NCI-H524 treated with DMSO at 0.1 percent for 48 hours (cell line): ENCODE measurements around the gene DNASE1L2.
"Not testable (repeated sequence)": the region's sequence is repeated elsewhere in the genome, so short reads cannot be mapped to it uniquely, and the experiment has no call there.

ENCODE experiments used
- DNase-seq: peaks from one replicate; lab custom pipeline; 2025; lab: John Stamatoyannopoulos, UW

DNASE1L2 gene, protein sequence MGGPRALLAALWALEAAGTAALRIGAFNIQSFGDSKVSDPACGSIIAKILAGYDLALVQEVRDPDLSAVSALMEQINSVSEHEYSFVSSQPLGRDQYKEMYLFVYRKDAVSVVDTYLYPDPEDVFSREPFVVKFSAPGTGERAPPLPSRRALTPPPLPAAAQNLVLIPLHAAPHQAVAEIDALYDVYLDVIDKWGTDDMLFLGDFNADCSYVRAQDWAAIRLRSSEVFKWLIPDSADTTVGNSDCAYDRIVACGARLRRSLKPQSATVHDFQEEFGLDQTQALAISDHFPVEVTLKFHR

DNA sequence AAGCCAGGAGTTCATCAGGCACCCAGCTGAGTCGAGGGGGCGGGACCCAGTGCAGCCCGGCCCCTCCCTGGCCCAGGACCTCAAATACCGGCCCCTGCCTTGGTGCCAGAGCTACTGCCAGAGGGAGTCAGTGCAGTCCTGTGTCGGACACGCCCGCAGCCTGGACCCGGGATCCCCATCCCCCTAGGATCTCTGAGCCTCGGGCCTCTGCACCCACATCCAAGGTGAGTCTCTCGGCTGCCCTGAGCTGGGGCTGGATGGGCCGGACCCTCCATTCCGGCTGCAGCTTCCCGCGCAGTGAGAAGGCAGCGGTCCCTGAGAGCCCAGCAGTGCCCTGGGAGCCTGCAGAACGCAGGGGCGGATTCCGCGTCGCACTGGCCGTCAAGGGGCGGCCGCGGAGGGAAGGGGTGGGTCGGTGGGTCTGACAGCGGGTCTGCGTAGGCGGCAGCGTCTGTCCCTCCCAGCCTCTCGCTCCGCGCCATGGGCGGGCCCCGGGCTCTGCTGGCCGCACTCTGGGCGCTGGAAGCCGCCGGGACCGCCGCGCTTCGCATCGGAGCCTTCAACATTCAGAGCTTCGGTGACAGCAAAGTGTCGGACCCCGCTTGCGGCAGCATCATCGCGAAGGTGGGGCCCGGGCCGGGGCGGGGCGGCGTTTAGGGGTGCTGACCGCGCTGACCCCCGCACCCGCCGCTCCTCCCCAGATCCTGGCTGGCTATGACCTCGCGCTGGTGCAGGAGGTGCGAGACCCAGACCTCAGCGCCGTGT is at the start of gene DNASE1L2:
Gene DNASE1L2, plus strand, starts transcription at position 108 of the 765 bp plus-strand sequence. Its CDS starts 373 bp downstream, at position 481.
- no peak for DNase-seq

DNA sequence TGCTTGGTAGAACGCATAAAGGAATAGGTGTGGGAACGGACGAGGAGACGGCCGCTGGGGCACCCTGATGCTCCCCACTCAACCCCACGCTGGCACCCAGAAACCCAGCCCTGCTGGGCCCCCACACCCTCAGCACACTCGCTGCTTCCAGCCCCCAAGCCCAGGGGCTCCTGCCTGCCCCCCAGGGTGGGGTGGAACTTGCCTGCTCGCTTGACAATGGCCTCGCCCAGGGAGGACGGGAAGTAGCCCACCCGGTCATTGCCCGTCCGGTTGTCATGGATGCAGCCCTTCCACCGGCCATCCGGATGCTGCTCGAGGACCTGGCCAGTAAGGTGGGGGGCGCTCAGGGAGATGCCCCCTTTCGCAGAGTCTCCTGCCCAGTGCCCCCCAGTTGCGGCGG is 49.7 kb upstream of the DNASE1L2 start:
- no peak for DNase-seq

DNA sequence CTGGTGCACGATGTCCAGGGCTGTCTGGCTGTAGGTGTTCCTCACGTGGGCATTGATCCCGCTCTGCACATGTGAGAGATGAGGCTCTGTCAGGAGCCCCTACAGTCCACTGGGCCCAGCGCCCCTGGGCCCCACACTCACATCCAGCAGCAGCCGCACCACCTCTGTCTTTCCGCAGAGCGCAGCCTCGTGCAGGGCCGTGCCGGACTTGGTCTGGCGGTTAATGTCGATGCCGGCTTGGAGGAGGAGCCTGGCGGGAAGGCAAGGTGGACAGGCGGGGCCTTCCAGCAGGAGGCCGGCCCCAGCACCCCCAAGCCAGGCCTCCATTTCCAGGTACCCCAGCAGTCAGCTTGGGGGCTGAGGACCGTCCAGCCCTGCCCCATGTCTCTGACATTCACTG is 49.0 kb upstream of the DNASE1L2 start:
- DNase-seq, result no peak

DNA sequence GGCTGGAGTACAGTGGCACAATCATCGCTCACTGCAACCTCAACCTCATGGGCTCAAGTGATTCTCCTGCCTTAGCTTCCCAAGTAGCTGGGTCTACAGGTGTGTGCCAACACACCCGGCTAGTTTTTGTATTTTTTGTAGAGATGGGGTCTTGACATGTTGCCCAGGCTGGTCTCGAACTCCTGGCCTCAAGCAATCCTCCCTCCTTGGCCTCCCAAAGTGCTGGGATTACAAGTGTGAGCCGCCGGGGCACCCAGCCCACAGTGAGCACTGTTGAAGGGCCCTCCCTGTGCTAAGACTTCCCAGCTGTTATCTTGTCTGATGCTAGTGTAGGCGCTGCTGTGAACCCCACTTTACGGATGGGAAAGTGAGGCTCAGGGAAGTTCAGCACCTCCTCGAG is 47.8 kb upstream of the DNASE1L2 start:
- no peak for DNase-seq

DNA sequence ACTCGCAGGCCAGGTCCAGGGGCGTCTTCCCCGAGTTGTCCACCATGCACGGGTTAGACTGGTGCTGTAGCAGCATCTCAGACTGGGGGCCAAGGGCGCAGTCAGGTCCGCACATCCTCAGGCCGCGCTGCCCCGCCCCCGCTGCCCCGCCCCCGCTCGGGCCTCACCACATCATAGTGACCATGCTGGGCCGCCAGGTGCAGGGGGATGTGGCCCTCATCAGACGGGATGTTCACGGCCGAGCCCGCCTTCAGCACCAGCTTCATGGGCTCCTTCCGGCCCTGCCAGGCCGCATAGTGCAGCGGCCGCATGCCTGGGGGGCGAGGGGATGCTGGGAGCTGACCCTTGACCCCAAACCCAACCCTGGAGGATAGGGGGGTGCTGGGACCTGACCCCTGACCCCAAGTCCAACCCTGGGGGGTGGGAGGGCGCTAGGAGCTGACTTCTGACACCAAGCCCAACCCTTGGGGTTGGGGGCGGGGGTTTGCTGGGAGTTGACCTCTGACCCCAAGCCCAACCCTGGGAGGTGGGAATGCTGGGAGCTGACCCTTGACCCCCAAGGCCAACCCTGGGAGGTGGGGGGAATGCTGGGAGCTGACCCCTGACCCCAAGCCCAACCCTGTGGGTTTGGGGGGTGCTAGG is 46.9 kb upstream of the DNASE1L2 start:
- DNase-seq, result no peak

DNA sequence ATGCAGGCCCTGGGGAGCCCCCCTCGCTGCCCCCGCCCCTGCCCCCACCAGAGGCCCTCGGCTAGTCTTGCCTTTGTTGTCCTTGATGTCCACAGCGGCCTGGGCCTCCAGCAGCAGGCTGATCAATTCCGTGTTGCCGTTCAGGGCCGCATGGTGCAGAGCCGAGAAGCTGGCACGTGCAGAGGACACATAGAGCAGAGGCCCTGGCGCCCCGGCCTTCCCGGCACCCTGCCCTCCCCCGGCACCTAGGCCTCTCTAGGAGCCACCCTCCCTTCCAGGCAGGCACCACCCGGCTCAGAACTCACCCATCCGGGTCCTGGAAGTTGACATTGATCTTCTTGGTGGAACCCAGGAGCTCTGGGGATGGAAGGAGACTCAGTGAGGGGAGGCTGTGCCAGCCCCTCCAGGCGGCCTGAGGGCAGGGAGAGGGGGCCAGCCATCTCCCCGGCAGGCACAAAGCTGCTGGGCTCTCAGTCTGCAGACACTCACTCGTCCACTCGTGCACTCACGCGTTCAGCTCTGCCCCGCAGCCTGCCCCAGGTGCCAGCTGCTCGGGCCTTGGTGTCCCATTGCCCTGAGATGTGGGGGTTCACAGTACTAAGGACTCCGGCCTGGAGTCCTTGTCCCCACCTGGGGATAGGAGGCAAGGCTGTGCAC is 46.1 kb upstream of the DNASE1L2 start:
- no peak for DNase-seq

DNA sequence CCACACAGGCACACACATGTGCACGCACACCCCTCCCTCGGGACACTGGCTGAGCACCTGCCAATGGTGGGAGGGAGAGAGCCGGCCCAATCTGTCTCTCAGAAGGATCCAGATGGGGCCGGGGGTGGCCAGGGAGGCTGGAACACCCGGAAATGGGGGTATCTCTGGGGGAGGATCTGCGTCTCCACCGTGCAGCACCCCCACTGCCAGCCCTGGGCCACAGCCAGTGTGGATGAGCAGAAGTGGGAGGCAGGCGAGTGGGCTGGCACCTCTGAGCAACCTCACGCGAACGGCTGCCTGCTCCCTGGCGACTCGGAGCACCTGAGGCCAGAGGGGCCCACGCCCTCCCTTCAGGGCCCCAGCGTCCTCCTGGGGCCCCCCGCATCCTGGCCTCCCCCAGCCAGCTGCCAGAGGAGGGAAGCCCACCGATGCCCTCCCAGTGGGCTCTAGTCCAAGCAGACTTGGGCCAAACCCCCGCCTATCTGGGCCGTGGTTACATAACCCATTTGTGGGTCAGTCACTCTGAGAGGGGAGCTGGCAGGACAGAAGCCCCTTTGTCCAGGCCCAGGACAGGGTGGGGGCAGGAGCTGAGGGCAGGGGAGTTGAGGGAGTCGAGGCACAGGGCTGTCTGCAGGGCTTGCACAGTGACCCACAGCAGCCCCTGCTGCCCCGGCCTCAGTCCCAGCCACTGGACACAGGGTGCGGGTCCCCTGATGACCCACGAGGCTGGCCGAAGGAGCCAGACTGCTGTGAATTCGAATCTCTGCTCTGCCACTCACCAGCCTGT is 45.4 kb upstream of the DNASE1L2 start:
- no peak for DNase-seq

DNA sequence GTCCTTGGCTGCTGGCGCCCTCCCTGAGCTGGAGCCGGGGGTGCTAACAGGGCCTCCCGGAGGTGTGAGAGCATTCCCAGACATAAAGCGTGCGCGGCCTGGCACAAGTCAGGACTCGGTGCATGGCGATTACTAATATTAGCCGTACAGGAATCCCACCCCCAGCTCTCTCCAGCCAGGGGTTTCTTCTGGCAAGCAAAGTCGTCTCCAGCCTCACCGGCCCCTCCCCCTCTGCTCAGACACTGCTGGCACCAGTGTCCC is 44.9 kb upstream of the DNASE1L2 start:
- no peak for DNase-seq

DNA sequence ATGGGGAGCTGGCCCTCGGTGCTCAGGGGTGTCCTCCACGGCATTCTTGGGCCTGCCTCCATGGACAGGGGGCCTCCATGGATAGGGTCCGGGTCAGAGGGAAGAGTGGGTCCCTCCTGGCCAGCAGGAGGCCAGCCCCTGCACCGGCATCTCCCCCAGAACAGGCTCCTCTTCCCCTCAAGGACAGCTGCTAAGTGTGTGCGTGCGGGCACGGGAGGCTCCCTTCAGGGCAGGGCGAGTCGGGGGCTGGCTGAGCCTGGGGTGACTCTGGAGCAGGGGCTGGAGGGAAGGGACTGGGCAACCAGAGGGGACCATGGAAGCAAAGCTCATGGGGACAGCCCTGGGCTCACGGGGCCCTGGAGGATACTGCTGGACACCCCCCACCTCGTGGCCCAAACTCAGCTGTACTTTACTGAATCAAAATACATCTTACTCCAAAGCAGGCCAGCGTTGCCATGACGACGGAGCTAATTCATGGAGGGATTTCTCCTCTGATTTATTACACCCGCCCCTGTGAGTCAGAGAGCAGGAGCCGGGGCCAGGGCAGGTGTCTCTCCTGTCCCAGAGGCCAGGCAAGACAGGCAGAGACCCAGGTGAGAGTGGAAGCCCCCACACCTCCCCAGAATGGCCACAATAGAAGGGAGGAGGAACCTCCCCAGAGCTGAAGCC is 41.9 kb upstream of the DNASE1L2 start:
- no peak for DNase-seq

DNA sequence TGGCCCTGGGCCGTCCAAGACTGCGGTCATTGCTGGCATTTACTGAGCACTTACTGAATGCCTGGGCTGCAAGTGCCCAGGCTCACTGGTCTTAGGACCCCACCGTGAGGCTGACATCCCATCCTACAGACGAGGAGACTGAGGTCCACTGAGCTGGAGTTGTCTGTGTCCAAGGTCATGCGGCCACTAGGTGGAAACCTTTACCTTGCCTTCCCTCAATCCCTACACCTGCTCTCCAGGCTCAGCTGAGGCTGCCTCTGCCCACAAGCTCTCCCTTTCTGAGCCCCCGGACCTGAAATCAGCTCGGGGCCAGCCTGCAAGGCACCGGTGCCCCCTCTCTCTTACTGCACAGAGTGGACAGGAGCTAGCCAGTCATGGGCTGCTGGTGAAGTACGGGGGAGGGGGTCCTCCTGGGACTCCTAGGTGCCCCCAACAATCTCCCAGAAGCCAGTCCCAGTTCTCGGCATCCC is 41.4 kb upstream of the DNASE1L2 start:
- no peak for DNase-seq

DNA sequence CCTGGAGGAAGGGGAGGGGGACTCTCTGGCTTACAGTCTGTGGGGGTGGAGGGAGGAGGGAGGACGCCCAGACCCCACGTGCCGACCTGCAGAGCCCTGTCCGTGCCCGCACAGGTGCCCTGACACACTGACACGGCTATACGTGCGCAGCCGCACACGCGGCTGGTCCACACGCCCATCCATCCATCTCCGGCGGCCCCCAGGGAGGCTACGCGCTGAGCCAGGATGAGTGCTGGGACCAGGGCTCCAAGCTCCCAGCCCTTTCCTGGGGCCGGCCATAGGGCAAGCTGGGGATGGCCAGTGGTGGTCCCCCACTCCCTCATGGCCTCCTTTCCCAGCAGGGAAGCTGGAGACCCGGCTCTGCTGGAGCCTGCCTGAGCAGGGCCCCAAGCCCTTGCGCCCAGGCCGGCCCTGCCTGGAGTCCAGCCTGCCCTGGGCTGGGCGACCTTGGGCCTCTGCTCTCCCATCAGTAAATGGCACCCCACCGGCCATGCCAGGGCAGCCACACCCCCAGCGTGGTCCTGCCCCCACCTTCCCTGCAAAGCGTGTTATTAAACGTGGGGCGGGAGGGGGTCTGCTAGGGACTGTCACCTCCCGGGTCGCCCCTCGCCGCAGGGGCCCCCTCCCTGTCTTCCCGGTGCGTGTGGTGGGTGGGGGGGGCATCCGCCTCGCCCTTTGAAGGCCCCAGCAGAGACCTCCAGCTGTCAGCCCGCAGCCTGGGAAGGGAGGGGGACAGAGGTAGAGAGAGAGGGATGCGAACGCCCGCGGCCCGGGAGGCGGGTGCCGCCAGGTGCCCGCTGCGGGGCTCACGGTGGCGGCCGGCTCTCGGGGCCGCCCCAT is 40.7 kb upstream of the DNASE1L2 start:
- DNase-seq, result no peak

DNA sequence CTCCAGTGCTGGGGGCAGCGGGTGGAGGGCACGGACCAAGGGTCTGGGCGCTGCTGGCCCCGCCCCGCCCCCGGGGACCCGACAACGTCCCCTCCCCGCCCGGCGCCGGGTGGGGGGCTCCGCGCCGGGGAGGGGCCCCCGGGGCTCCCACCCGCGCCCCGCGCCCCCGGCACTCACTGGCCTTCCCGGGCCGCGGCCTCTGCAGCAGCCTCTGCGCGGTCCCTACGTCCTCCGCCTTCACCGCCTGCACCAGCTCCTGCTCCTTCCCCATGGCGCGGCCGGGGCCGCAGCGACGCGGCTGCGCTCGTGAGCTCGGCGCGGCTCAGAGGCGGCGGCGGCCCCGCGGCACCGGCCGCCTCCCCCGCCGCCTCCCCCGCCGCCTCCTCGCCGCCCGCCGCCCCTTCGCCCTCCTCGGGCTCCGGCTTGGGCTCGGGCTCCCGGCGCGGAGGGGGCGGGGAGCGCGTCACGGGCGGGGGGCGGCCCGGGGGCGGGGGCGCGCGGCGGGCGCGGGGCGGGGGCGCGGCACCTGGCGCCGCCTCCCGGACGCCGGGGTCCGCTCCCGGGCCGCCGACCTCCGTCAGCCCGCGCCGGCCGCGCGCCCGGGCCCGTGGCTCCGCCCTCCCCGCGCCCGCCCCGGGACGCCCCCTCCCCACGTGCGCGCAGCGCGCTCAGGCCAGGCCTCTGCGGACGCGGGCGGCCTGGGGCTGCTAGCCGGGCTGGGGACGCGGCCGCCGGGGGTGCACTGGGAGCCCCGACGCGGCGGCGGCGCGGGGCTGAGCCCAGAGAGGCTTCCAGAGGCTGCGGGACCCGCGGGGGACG is 39.9 kb upstream of the DNASE1L2 start, which contains the start of gene CASKIN1:
Gene CASKIN1, minus strand, starts transcription at position 444 of the 819 bp plus-strand sequence. Its CDS starts 173 bp downstream, at position 271.
- DNase-seq, result no peak

DNA sequence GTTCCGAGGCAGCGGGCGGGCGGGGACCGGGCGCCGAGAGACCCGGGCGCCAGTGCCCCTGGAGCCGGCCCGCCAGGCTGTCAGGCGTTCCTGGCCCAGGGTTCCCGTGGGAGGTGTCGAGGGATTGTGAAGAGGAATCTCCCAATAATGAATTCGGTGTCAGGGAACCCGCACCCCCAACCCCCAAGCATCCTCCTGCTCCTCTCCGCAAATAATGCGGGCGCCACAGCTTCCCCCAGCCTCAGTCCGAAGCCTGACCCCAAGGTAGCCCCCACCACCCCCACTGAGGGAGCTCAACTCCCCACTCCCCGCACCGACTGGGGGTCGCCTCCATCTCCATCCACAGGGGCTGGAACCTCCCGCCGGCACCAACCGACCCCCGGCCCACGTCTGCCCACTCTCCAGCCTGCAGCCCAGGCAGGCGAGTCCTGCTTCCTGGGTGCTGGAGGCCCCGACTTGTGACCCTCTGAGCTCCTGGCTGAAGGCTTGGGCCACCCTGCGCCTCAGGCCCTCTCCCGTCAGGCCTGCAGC is 39.2 kb upstream of the DNASE1L2 start:
- DNase-seq, result no peak

DNA sequence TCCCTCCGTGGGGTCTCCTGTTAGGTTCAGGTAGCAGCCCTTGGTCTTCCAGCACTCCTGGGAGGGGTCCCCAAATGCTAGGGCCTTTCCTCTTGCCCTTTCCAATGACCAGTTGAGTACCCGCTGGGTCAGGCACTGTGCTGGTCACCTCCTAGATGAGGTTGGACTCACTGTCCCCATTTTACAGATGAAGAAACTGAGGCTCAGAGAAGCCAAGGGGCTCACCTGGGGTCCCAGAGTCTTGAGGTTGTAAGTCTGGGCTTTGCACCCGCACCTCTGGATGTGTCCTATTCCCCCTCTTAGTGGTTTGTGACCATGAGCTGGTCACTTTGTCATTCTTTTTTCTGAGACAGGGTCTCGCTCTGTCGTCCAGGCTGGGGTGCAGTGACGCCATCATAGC is 38.5 kb upstream of the DNASE1L2 start:
- DNase-seq, result no peak

DNA sequence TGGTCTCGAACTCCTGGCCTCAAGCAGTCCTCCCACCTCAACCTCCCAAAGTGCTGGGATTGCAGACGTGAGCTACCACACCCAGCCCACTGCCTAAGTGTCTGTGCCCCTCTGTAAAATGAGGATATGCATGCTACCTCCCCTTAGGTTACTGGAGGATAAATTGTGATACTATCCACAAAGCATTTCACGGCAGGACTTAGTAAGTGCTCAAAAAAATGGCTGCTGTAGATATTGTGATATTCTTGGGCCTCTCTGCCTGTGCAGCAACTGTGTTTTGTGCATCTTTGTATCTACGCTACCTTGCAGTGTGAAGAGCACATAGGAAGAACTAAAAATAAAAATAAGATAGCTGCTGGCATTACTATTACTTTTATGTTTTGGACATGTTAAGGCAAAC is 38.0 kb upstream of the DNASE1L2 start:
- DNase-seq, result no peak

DNA sequence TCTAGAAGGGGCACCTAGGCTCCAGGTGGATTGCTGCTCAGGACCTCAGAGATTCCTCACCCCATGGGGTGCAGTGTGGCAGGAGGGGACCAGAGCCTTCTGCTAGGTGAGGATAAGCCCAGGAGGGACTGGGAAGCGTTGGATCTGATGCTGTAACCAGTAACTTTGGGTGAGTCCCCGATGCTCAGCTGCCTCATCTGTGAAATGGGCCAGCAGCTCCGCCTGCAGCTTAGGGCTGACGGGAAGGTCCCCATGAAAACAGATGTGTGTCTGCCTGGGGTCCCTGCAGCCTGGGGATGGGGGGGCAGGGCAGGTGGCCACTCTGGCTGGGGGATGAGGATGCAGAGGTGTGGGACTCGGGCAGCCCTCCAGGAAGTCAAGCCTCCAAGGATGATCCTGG is 37.1 kb upstream of the DNASE1L2 start:
- DNase-seq, result no peak

DNA sequence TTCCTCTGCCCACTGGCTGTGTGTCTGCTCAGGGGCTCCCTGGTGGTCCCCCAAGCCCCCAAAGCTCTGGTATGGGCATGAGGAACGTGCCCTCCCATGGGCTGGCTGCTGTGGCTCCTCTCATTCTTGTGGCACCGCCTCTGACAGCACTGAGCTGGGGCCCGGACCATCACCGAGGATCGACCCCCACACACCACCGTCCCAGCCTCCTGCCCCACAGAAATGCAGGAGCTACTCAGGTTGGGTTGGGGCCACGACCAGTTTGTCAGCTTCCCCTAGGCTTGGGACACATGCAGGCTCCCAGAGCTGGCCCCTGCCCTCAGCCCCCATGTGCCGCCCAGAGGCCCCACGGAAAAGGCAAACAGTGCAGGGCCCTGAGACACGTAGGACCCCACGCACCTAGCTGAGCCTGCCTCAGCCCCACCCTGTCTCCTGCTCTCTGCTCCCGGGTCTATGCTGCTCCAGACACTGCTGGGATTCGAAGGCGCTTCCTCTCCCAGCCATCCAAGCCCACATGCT is 36.6 kb upstream of the DNASE1L2 start:
- DNase-seq, result no peak

DNA sequence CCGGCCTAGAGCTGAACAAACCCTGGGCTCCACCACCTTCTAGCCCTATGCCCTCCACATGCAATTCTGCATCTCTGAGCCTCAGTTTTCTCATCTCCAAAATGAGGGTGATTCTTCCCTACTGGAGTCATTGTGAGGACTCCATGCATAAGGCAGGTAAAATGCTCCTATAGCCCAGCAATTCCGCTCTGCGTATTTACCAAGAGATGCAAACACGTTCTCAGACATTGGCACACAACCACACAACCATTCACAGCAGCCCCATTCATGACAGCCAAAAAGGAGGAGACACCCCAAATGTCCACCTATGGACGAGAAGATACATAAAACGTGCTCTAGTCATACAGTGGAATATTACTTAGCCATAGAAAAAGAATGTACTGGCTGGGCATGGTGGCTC is 35.9 kb upstream of the DNASE1L2 start:
- no peak for DNase-seq

DNA sequence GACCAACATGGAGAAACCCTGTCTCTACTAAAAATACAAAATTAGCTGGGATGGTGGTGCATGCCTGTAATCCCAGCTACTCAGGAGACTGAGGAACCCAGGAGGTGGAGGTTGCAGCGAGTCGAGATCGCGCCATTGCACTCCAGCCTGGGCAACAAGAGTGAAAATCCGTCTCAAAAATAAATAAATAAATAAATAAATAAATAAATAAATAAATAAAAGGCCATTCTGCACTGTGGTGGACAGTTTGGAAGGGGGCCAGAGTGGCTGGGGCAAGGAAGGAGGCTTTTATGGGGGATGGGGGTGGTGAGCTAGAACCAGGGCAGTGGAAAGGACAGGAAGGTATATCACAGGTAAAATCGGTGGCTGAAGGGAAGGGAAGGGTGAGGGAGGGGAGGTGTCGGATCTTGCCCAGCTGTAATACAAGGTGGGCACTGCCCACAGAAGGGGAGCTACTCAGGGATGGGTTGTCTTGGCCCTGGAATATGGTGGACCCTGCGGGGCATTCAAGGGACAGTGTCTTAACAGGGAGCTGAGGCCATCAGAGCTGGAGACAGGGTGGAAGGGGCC is 33.0 kb upstream of the DNASE1L2 start:
- DNase-seq, result not testable (repeated sequence)
